Endodermal cell (in vitro differentiated cells): ENCODE results near the gene NSG1. TPM values are rescaled to one million over a fixed set of nuclear protein-coding genes. Genes with fewer than 3 reads are reported as not detected.

Experiments
- DNase-seq: peaks from one replicate; pipeline ENCODE4 v3.0.0-alpha.2; 2017
- H3K27ac ChIP-seq: 2 replicates; pipeline ENCODE4 v1.5.1; 2013; ENCODE audit warnings: mild to moderate bottlenecking, low read depth, low read length, moderate library complexity
- H3K27me3 ChIP-seq: 2 replicates; pipeline ENCODE4 v1.6.1; 2013; ENCODE audit warnings: mild to moderate bottlenecking, low read length, moderate library complexity; ENCODE audit not compliant: insufficient read depth, control insufficient read depth, poor library complexity, severe bottlenecking
- H3K36me3 ChIP-seq: 2 replicates; pipeline ENCODE4 v1.7.0; 2013; ENCODE audit warnings: mild to moderate bottlenecking, low read length, moderate library complexity; ENCODE audit not compliant: control insufficient read depth, insufficient read depth
- H3K4me1 ChIP-seq: one replicate; pipeline ENCODE4 v1.7.0; 2013; ENCODE audit warnings: low read length; ENCODE audit not compliant: control insufficient read depth, insufficient read depth
- H3K4me3 ChIP-seq: 2 replicates; pipeline ENCODE4 v1.5.1; 2013; ENCODE audit warnings: mild to moderate bottlenecking, low read length, moderate library complexity
- H3K9ac ChIP-seq: 2 replicates; pipeline ENCODE4 v1.6.1; 2013; ENCODE audit warnings: mild to moderate bottlenecking, low read length, moderate library complexity; ENCODE audit not compliant: poor library complexity, severe bottlenecking; ENCODE audit errors: extremely low read depth
- H3K9me3 ChIP-seq: 2 replicates; pipeline ENCODE4 v1.6.1; 2013; ENCODE audit warnings: mild to moderate bottlenecking, low read length, moderate library complexity; ENCODE audit not compliant: control insufficient read depth
- H3K27ac Mint-ChIP-seq: 2 replicates; pipeline ENCODE4 v1.8.0; 2020; ENCODE audit warnings: mixed read lengths
- H3K27me3 Mint-ChIP-seq: 2 replicates; pipeline ENCODE4 v1.8.0; 2021; ENCODE audit warnings: mild to moderate bottlenecking, mixed read lengths; ENCODE audit not compliant: insufficient read depth
- H3K36me3 Mint-ChIP-seq: 2 replicates; pipeline ENCODE4 v1.8.0; 2020; ENCODE audit warnings: low read depth, mixed read lengths
- H3K4me1 Mint-ChIP-seq: 2 replicates; pipeline ENCODE4 v1.8.0; 2020; ENCODE audit warnings: mixed read lengths
- H3K4me3 Mint-ChIP-seq: 2 replicates; pipeline ENCODE4 v1.8.0; 2020; ENCODE audit warnings: mild to moderate bottlenecking, moderate library complexity, mixed read lengths
- H3K9me3 Mint-ChIP-seq: 2 replicates; pipeline ENCODE4 v1.8.0; 2020; ENCODE audit warnings: mild to moderate bottlenecking, mixed read lengths
- WGBS, 2 experiments: methylation state at CpG; one replicate each; pipeline versions ENCODE4 v1.1.5 to v1.1.7; 2013; ENCODE audit warnings: missing lambda C conversion rate in 2 of 2, mixed read lengths in 1 of 2; ENCODE audit not compliant: insufficient coverage in 1 of 2, insufficient read length in 1 of 2; 5-methylcytosine and 5-hydroxymethylcytosine counted together
- total RNA-seq, 2 donors: library from RNA; stranded (reverse); fragmentation: NEBNext Ultra II Directional in 1 of 2; extraction: Animal tissue kit (Norgen Biotek cat#: 25700) in 1 of 2; gene quantifications; 2 replicates in 1 of 2; 3 replicates in 1 of 2; pipeline ENCODE4 v1.2.1, GENCODE V29; 2021
- TF ChIP-seq, protein P1 (sequence below): fragments of 200-600 bp; sonication (generic); conservative IDR thresholded peaks from 2 replicates; pipeline ENCODE4 v1.5.0; 2021; ENCODE audit warnings: antibody characterized with exemption, mild to moderate bottlenecking

The NSG1 gene
- total RNA-seq, 2 donors from 2014 or later: 1.8 to 6.0 TPM

DNA sequence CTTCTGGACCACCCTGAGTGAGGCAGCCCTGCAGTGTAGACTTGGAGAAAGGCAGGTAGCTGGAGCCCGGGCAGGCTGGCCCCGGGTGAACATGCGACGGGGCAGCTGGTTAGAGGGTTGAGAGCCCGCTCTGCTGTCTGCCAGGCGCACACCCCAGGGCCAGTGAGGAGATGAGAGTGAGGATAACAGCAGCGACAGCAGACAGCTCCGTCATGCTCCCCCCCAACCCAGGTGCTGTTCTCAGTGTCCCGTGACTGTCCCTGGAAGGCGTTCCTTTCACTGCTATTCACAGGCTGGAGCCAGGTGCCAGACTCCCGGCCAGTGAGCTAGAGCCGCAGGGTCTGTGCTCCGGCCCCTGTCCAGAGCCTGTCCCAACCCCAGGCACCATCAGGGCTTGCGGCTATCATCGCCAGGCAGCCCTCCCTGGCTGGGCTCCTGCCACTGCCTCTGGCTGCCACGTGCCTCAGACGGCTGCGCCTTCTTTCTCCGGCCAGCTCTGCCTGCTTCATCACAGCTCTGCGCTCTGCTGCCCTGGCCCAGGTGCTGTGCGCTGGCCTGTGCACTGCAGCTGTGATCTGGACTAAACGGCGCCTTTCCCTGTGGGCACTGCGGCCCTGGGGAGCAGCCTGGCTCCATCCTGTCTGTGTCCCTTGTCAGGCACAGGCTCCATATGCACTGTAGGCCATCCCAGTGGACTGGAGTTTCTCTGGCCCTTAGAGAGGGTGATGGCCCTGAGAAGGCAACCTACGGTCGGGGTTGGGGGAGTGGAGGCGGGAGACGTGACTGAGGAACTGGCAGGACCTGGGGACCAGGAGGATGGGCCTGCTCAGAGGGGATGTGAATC is 19.8 kb downstream of the NSG1 start:
- no peaks in the 10 kb centered on the region for H3K36me3 Mint-ChIP-seq

DNA sequence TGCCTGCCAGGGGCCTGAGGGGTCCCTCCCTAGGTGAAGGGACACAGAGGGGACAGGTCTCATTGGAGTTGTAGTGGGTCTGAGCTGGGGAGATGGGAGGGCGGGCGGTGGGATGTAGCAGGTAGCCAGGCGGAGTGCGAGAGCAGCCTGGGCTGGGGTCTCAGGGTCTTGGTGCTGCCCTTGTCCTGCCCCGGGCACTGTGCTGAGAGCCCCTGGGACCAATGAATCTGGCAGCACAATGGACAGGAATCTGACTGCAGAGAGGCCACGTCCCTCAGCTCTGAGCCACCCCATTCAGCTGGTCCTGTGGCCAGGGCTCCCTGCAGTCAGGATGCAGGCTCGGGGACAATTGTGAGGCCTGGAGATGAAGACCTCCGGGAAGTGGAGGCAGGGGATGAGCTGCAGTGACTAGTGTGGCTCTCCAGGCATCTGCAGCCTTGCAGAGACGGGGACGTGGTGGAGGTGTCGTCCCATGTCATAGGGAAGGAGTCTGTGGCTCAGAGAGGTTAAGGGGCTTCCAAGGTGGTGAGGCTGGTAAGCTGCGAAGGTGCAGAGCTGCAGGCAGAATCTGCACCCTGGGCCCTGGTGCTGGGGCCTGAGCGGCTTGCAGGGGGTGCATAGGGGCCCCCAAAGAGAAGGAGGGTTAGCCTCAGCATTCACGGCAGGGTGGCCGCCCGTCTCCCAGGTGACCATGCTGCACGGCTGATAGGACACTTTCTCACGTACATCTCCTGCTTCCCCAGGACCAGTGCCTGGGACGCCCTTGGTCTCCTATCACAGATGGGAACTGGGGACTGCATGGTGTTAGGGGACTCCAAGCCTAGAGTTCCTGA is 20.6 kb downstream of the NSG1 start:
- Histone ChIP-seq H3K4me3 (no peak overlapping the region), H3K9me3 (no peaks in the 10 kb centered on the region), H3K27ac (no peak overlapping the region), H3K9ac (no peak overlapping the region), H3K27me3 (no peaks in the 10 kb centered on the region), H3K4me1 (no peaks in the 10 kb centered on the region), H3K36me3 (no peaks in the 10 kb centered on the region)
- DNase-seq: no peak
- H3K36me3 Mint-ChIP-seq: no peaks in the 10 kb centered on the region
- no peak overlapping the region for H3K4me3 Mint-ChIP-seq
- peaks cover 4% of the 10 kb centered on the region for H3K4me1 Mint-ChIP-seq
- TF ChIP-seq, protein P1, sequence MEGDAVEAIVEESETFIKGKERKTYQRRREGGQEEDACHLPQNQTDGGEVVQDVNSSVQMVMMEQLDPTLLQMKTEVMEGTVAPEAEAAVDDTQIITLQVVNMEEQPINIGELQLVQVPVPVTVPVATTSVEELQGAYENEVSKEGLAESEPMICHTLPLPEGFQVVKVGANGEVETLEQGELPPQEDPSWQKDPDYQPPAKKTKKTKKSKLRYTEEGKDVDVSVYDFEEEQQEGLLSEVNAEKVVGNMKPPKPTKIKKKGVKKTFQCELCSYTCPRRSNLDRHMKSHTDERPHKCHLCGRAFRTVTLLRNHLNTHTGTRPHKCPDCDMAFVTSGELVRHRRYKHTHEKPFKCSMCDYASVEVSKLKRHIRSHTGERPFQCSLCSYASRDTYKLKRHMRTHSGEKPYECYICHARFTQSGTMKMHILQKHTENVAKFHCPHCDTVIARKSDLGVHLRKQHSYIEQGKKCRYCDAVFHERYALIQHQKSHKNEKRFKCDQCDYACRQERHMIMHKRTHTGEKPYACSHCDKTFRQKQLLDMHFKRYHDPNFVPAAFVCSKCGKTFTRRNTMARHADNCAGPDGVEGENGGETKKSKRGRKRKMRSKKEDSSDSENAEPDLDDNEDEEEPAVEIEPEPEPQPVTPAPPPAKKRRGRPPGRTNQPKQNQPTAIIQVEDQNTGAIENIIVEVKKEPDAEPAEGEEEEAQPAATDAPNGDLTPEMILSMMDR: no peak
- 86 to 91% methylated on average over 7 to 19 of the region's 19 CpGs for WGBS, 2 experiments
- H3K9me3 Mint-ChIP-seq: no peaks in the 10 kb centered on the region
- no peak overlapping the region for H3K27ac Mint-ChIP-seq
- no peaks in the 10 kb centered on the region for H3K27me3 Mint-ChIP-seq

More for the DNA sequence above, 19.8 kb downstream of the NSG1 start:
- Histone ChIP-seq H3K4me3 (no peak overlapping the region), H3K36me3 (no peaks in the 10 kb centered on the region), H3K27me3 (no peaks in the 10 kb centered on the region), H3K9ac (no peak overlapping the region), H3K9me3 (no peaks in the 10 kb centered on the region), H3K4me1 (no peaks in the 10 kb centered on the region), H3K27ac (no peak overlapping the region)
- Mint-ChIP-seq H3K4me1 (peaks cover 4% of the 10 kb centered on the region), H3K9me3 (no peaks in the 10 kb centered on the region), H3K27me3 (no peaks in the 10 kb centered on the region), H3K27ac (no peak overlapping the region), H3K4me3 (no peak overlapping the region)
- WGBS, 2 experiments: 92 to 94% methylated on average over 17 to 28 of the region's 28 CpGs
- no peak for DNase-seq
- TF ChIP-seq, protein P1: no peak

DNA sequence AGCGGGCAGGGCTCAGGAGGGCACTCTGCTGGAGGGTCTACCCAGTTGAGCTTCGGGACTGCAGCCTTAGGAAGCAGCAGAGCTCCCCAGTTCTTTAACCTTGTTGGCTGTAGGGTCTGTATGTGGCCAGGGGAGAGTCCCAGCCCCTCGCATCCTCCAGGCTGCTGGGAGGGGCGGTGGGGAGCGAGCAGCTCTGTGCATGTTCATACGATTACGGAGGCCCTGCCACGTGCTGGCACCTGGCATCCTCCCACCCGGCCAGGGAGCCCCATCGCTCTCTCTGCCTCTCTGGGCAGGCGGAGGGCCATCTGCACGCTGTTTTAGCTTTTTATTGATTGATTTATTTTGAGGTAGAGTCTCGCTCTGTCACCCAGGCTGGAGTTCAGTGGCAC is 21.2 kb downstream of the NSG1 start:
- WGBS, 2 experiments: 87 to 100% methylated on average over 1 to 13 of the region's 13 CpGs
- no peak overlapping the region for H3K27ac Mint-ChIP-seq
- no peaks in the 10 kb centered on the region for H3K9me3 Mint-ChIP-seq
- Histone ChIP-seq H3K27ac (no peak overlapping the region), H3K36me3 (no peaks in the 10 kb centered on the region), H3K4me3 (no peak overlapping the region), H3K9me3 (no peaks in the 10 kb centered on the region), H3K27me3 (no peaks in the 10 kb centered on the region), H3K4me1 (no peaks in the 10 kb centered on the region), H3K9ac (no peak overlapping the region)
- H3K4me1 Mint-ChIP-seq: peaks cover 4% of the 10 kb centered on the region
- H3K27me3 Mint-ChIP-seq: no peaks in the 10 kb centered on the region
- H3K4me3 Mint-ChIP-seq: no peak overlapping the region
- no peaks in the 10 kb centered on the region for H3K36me3 Mint-ChIP-seq
- TF ChIP-seq, protein P1: no peak
- no peak for DNase-seq
